Stimulated activated CD4-positive, alpha-beta T cell treated with anti-CD3 and anti-CD28 coated beads, Interleukin-15, amount 100 ng/mL, for 1 hour (primary cell): ENCODE results near the gene TIRAP.

ENCODE experiments used
- DNase-seq, 2 donors: peaks; one replicate each; pipeline ENCODE4 v3.0.0-alpha.2; 2020; ENCODE audit warnings: low read depth in 1 of 2, low spot score in 1 of 2

The TIRAP gene

GRCh38 chr11:126341760-126342161, 58.9 kb downstream of the TIRAP start:
- no peak for DNase-seq

- DNase-seq: no peak
Measured at GRCh38 chr11:126343051-126343450, 60.2 kb downstream of the TIRAP start.
